ENCODE results near the gene OR4B1. TPM values are rescaled to one million over a fixed set of nuclear protein-coding genes. Genes with fewer than 3 reads are reported as not detected.

OR4B1 gene
- total and polyA plus RNA-seq, 12 donors: not detected

- Histone ChIP-seq H3K27me3 (no peaks in the 10 kb centered on the region), H3K27ac (no peak overlapping the region), H3K9me3 (peaks cover 0 to 5% (median 0%) of the 10 kb centered on the region in 11 donors), H3K36me3 (no peaks in the 10 kb centered on the region), H3K4me1 (no peaks in the 10 kb centered on the region), H3K4me3 (no peak overlapping the region)
- intact Hi-C loops (cut with DNase I): no loop called here
- DNase-seq (no peak), ATAC-seq (no peak)
- no peak for TF ChIP-seq CTCF (IDR thresholded peaks at IDR 0.05)
- 30 to 33% methylated on average over 3 of the region's 3 CpGs for WGBS, 2 donors
These were observed 21.1 kb downstream of the OR4B1 start for GRCh38 chr11:48237727-48238126.

GRCh38 chr11:48242501-48242900 lies 25.9 kb downstream of the OR4B1 start:
- intact Hi-C loops (cut with DNase I): no loop called here
- H3K27ac ChIP-seq: no peak overlapping the region
- no peak for ATAC-seq

GRCh38 chr11:48244804-48245203 lies 28.2 kb downstream of the OR4B1 start, which contains the start of gene OR4X2:
OR4X2 (plus strand) TSS chr11:48245104; CDS start chr11:48245104, 0 bp downstream.
- H3K9me3 ChIP-seq: peaks cover 0 to 43% (median 15%) of the 10 kb centered on the region in 11 donors
- DNase-seq: no peak
- TF ChIP-seq CTCF (IDR thresholded peaks at IDR 0.05): no peak
- intact Hi-C loops (cut with DNase I): no loop called here
- ATAC-seq: no peak
- H3K27me3 ChIP-seq: no peaks in the 10 kb centered on the region
- H3K4me3 ChIP-seq: no peak within 1 kb of the TSS
- no peaks in the 10 kb centered on the region for H3K4me1 ChIP-seq
- no peak within 1 kb of the TSS for H3K27ac ChIP-seq
- H3K36me3 ChIP-seq: no peaks in the 10 kb centered on the region

More at GRCh38 chr11:48242501-48242900, 25.9 kb downstream of the OR4B1 start:
- H3K4me1 ChIP-seq: no peaks in the 10 kb centered on the region
- DNase-seq: no peak
- H3K36me3 ChIP-seq: no peaks in the 10 kb centered on the region
- no peak overlapping the region for H3K4me3 ChIP-seq
- 61 to 67% methylated on average over 3 of the region's 3 CpGs for WGBS, 2 donors
- H3K27me3 ChIP-seq: no peaks in the 10 kb centered on the region
- peaks cover 0 to 21% (median 0%) of the 10 kb centered on the region in 11 donors for H3K9me3 ChIP-seq
- no peak for TF ChIP-seq CTCF (IDR thresholded peaks at IDR 0.05)

GRCh38 chr11:48248902-48249301 lies 32.3 kb downstream of the OR4B1 start:
- intact Hi-C loops (cut with DNase I): no loop called here
- peaks cover 0 to 55% (median 18%) of the 10 kb centered on the region in 11 donors for H3K9me3 ChIP-seq
- no peak for DNase-seq

More at GRCh38 chr11:48248902-48249301, 32.3 kb downstream of the OR4B1 start:
- H3K27ac ChIP-seq: no peak overlapping the region
- no peaks in the 10 kb centered on the region for H3K4me1 ChIP-seq
- no peaks in the 10 kb centered on the region for H3K27me3 ChIP-seq
- H3K4me3 ChIP-seq: no peak overlapping the region
- 77 to 88% methylated on average over 1 of the region's 1 CpG for WGBS, 2 donors
- TF ChIP-seq CTCF (IDR thresholded peaks at IDR 0.05): no peak
- no peak for ATAC-seq
- no peaks in the 10 kb centered on the region for H3K36me3 ChIP-seq
